Astrocyte of the cerebellum (primary cell): ENCODE data around the gene CCNI.
A peak's percentile ranks its signal among the peaks of the same experiment; 100 is the strongest.

Source experiments
- DNase-seq: peaks from one replicate; pipeline ENCODE4 v3.0.0-alpha.2; 2011; ENCODE audit warnings: low read depth
- H3K4me3 ChIP-seq: 2 replicates; pipeline ENCODE4 v1.5.1; 2011; ENCODE audit warnings: mild to moderate bottlenecking, low read depth, low read length, moderate library complexity
- in situ Hi-C: cut with HindIII; loops from 2 replicates; pipeline ENCODE4 v1.10.0; 2017; ENCODE audit warnings: low sequenced_read_pairs
- TF ChIP-seq, protein P1 (sequence below): IDR thresholded peaks from 2 replicates; pipeline ENCODE4 v1.5.1; 2012; ENCODE audit warnings: low read length, low read depth, moderate library complexity, mild to moderate bottlenecking; ENCODE audit errors: missing control alignments

CCNI gene

DNA sequence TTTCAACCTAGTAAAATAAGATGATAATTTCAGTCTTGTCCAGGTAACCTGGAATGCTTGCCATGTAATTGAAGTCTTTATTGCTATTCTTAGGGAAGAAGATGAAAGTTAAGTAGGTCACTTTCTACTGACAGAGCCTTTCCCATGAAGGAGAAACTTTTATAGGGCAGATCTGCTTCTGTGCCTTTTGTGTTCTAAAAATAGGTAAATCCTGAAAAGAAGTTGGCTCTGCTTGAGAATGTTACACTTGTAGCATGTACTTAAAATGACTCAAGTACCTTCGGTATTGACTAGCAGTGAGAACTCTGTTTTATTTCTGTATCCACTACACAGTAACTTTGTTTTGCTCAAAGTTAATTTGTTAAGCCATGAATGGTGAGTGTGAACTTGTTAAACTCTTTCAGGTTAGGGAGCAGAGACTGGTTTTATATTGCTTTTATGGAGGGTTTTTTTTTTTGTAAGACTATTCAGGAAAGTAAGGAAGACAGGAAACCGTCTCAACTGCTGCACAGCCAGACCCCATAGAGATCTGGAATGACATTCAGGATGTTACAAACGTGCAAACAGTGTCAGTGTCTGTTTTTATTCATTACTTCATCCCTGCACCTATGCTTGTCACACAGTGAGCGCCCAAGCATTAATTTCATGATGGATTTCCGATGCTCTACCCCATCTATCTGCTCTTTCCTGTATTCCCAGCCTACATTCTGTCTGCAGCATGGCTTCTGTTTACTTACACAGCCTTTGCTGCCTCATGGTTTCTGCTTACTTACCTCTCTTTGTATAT is 73.3 kb downstream of the CCNI start:
- TF ChIP-seq, protein P1, sequence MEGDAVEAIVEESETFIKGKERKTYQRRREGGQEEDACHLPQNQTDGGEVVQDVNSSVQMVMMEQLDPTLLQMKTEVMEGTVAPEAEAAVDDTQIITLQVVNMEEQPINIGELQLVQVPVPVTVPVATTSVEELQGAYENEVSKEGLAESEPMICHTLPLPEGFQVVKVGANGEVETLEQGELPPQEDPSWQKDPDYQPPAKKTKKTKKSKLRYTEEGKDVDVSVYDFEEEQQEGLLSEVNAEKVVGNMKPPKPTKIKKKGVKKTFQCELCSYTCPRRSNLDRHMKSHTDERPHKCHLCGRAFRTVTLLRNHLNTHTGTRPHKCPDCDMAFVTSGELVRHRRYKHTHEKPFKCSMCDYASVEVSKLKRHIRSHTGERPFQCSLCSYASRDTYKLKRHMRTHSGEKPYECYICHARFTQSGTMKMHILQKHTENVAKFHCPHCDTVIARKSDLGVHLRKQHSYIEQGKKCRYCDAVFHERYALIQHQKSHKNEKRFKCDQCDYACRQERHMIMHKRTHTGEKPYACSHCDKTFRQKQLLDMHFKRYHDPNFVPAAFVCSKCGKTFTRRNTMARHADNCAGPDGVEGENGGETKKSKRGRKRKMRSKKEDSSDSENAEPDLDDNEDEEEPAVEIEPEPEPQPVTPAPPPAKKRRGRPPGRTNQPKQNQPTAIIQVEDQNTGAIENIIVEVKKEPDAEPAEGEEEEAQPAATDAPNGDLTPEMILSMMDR, result no peak
- DNase-seq, result no peak
- no peak overlapping the region for H3K4me3 ChIP-seq
- in situ Hi-C loops, result no loop called here

DNA sequence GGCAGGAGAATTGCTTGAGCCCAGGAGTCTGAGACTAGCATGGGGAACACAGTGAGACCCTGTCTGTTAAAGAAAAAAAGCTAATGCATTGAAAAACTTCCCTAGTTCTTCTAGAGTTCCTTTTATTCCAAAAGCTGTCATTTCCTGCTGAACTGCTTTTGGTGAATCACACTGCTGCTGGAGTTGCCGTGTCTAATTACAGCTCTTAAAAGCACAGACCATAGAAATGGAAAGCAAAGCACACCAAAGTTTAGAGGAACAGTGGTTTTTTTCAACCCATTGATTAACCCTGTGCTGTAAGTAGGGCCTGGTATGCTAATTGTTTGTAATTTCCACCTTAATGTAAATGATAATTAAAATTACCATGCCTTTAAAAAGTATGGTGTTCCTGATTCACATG is 73.9 kb downstream of the CCNI start:
- no peak overlapping the region for H3K4me3 ChIP-seq
- DNase-seq, result peak; percentile 70
- TF ChIP-seq, protein P1, result no peak
- in situ Hi-C loops, result no loop called here

DNA sequence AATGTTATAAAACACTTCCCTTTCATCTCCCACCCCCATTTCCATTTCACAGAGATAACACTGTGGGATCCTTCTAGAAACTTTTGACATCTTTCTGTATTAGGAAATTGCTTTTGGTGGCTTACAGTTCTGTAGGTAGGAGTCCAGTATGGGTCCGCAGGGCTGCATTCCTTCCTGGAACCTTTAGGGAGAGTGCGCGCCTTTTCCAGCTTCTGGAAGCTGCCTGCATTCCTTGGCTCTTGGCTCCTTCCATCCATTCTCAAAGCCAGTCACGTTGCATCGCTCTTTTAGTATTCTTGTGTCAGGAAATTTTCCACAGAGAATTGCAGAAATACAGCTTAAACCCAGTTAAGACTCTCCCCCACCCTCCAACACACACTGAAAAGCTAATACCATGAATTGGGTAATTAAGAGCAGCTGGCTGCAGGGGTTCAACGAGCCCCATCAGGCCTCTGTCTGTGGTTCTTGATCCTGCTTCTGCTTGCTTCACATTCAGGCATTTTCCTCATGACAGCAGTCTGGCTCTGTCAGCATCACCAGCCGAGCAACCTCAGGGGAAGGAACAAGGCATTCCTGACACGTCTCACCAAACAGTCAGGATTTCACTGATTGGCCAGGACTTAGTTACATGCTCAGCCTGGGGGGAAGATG is 77.4 kb downstream of the CCNI start:
- no peak for DNase-seq
- in situ Hi-C loops, result no loop called here
- TF ChIP-seq, protein P1, result no peak
- no peak overlapping the region for H3K4me3 ChIP-seq

DNA sequence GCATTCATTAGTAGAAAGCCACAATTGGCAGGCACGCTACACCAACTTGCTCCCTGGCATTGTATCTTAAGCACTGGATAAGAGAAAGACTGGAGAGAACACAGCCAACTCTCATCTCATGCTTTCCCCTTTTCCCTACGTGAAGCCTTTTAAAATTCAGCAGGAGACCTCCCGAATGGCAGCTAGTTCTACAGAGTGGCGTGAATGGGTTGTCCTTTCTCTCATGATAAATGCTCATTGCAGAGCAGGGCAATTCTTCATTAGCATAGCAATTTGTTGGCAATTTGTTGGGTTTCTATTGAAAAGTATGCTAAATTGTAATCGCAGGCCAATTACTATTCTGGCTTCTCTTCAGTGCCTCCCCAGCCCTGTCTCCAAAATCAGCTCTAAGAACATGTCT is 78.3 kb downstream of the CCNI start:
- TF ChIP-seq, protein P1, result no peak
- in situ Hi-C loops, result no loop called here
- no peak for DNase-seq
- H3K4me3 ChIP-seq, result no peak overlapping the region
